Measurements from ENCODE around the gene ARHGEF26. TPM values are rescaled to one million over a fixed set of nuclear protein-coding genes. Genes with fewer than 3 reads are reported as not detected.
A peak's percentile ranks its signal among the peaks of the same experiment; 100 is the strongest.

Gene ARHGEF26
- total RNA-seq (2022) (19.3 and 20.8 TPM in 2 replicates), Bru-seq, nascent RNA (percentile 79 among the genes with signal in this experiment), BruChase-seq, experiment 1, labeled RNA remaining after a 2-hour chase (percentile 72 among the genes with signal in this experiment), BruChase-seq, experiment 2, labeled RNA remaining after a 6-hour chase (percentile 63 among the genes with signal in this experiment)
- long read RNA-seq, transcript ARHGEF26-202 (15 exons, 3,929 nt), result major isoform, 8 of 17 reads
- long read RNA-seq, partial matches to known transcripts, result 4 of 17 reads
- long read RNA-seq, other reads (novel, unspliced or antisense), result 5 of 17 reads

- Histone ChIP-seq H3K4me3 (ENCODE audit: low read depth, low read length) (peak within 1 kb of the TSS; percentile 78), H3K9me3 (no peaks in the 10 kb centered on the region), H3K36me3 (ENCODE audit: control insufficient read depth, insufficient read depth, low read length) (no peaks in the 10 kb centered on the region), H3K4me1 (peaks cover 24% of the 10 kb centered on the region), H3K27me3 (replicated peaks; ENCODE audit: control insufficient read depth, insufficient read depth, low read length) (no peaks in the 10 kb centered on the region)
- no TSS peak for BruUV-seq (replicated peaks)
- Mint-ChIP-seq H3K4me3 (ENCODE audit: unreplicated experiment) (peak within 1 kb of the TSS; percentile 74), H3K27me3 (ENCODE audit: insufficient read depth, unreplicated experiment) (no peaks in the 10 kb centered on the region), H3K27ac (ENCODE audit: unreplicated experiment) (peak within 1 kb of the TSS; percentile 95), H3K9me3 (ENCODE audit: unreplicated experiment) (no peaks in the 10 kb centered on the region), H3K4me1 (ENCODE audit: low read depth, unreplicated experiment) (peaks cover 22% of the 10 kb centered on the region), H3K36me3 (ENCODE audit: insufficient read depth, unreplicated experiment) (no peaks in the 10 kb centered on the region)
- DNase-seq, result peak; percentile 92 to 93
- intact Hi-C loops (cut with micrococcal nuclease; ENCODE audit: unreplicated experiment), result loop anchor here (1.0 kb wide), 1 partner anchor 12 kb away; no protein-coding TSS in a partner anchor
- CTCF ChIA-PET, result interaction anchor here (0.6 to 1.3 kb wide), 4 partner anchors 9 to 1595 kb away, joined by 3 to 7 read pairs (median 4); no protein-coding TSS in a partner anchor
- POLR2A ChIA-PET, result interaction anchor here (0.6 to 1.4 kb wide), 8 partner anchors 13 to 1858 kb away, joined by 4 to 9 read pairs (median 7); no protein-coding TSS in a partner anchor
- TF ChIP-seq CTCF (IDR thresholded peaks at IDR 0.05; ENCODE audit: insufficient read depth in 1 of 2, low read depth in 1 of 2, low read length in 1 of 2, severe bottlenecking in 1 of 2, unreplicated experiment in 1 of 2), result no peak
Observed at GRCh38 chr3:154120961-154121700, at the start of gene ARHGEF26. Gene ARHGEF26 (plus strand): TSS chr3:154121390. CDS start chr3:154121993, 603 bp downstream.

GRCh38 chr3:154074966-154075365, 46.2 kb upstream of the ARHGEF26 start:
- H3K27me3 Mint-ChIP-seq (ENCODE audit: insufficient read depth, unreplicated experiment), result peaks cover 2% of the 10 kb centered on the region
- no peaks in the 10 kb centered on the region for H3K36me3 Mint-ChIP-seq (ENCODE audit: insufficient read depth, unreplicated experiment)
- H3K9me3 Mint-ChIP-seq (ENCODE audit: unreplicated experiment), result no peaks in the 10 kb centered on the region
- BruUV-seq (replicated peaks), result no TSS peak
- Histone ChIP-seq H3K4me3 (ENCODE audit: low read depth, low read length) (no peak overlapping the region), H3K36me3 (ENCODE audit: control insufficient read depth, insufficient read depth, low read length) (no peaks in the 10 kb centered on the region), H3K9me3 (no peaks in the 10 kb centered on the region), H3K4me1 (no peaks in the 10 kb centered on the region), H3K27me3 (replicated peaks; ENCODE audit: control insufficient read depth, insufficient read depth, low read length) (no peaks in the 10 kb centered on the region)
- H3K4me3 Mint-ChIP-seq (ENCODE audit: unreplicated experiment), result no peak overlapping the region
- ChIA-PET POLR2A (no interaction called here), CTCF (no interaction called here)
- H3K4me1 Mint-ChIP-seq (ENCODE audit: low read depth, unreplicated experiment), result no peaks in the 10 kb centered on the region
- intact Hi-C loops (cut with micrococcal nuclease; ENCODE audit: unreplicated experiment), result no loop called here
- no peak for TF ChIP-seq CTCF (IDR thresholded peaks at IDR 0.05; ENCODE audit: insufficient read depth in 1 of 2, low read depth in 1 of 2, low read length in 1 of 2, severe bottlenecking in 1 of 2, unreplicated experiment in 1 of 2)
- H3K27ac Mint-ChIP-seq (ENCODE audit: unreplicated experiment), result no peak overlapping the region
- no peak for DNase-seq

- no peaks in the 10 kb centered on the region for H3K36me3 Mint-ChIP-seq (ENCODE audit: insufficient read depth, unreplicated experiment)
- ChIA-PET CTCF (no interaction called here), POLR2A (no interaction called here)
- BruUV-seq (replicated peaks), result no TSS peak
- no peaks in the 10 kb centered on the region for H3K9me3 ChIP-seq
- H3K4me1 ChIP-seq, result 0 out of 2 replicates have a peak, but pooled peaks cover 5% of the 10 kb centered on the region
- no peak for DNase-seq
- no peaks in the 10 kb centered on the region for H3K27me3 ChIP-seq (replicated peaks; ENCODE audit: control insufficient read depth, insufficient read depth, low read length)
- no peak overlapping the region for H3K27ac Mint-ChIP-seq (ENCODE audit: unreplicated experiment)
- H3K4me3 Mint-ChIP-seq (ENCODE audit: unreplicated experiment), result no peak overlapping the region
- no peak overlapping the region for H3K4me3 ChIP-seq (ENCODE audit: low read depth, low read length)
- peaks cover 26% of the 10 kb centered on the region for H3K9me3 Mint-ChIP-seq (ENCODE audit: unreplicated experiment)
- intact Hi-C loops (cut with micrococcal nuclease; ENCODE audit: unreplicated experiment), result no loop called here
- H3K4me1 Mint-ChIP-seq (ENCODE audit: low read depth, unreplicated experiment), result no peaks in the 10 kb centered on the region
- H3K36me3 ChIP-seq (ENCODE audit: control insufficient read depth, insufficient read depth, low read length), result no peaks in the 10 kb centered on the region
- no peaks in the 10 kb centered on the region for H3K27me3 Mint-ChIP-seq (ENCODE audit: insufficient read depth, unreplicated experiment)
- TF ChIP-seq CTCF (IDR thresholded peaks at IDR 0.05; ENCODE audit: insufficient read depth in 1 of 2, low read depth in 1 of 2, low read length in 1 of 2, severe bottlenecking in 1 of 2, unreplicated experiment in 1 of 2), result no peak
Observed at GRCh38 chr3:154078672-154079071, 42.5 kb upstream of the ARHGEF26 start.
